HG03457 (cell line): ENCODE measurements around the gene PDE4B.
"Not testable (repeated sequence)": the region's sequence is repeated elsewhere in the genome, so short reads cannot be mapped to it uniquely, and the experiment has no call there.

Source experiments
- ATAC-seq: cut with Tn5 transposase; IDR thresholded peaks from one replicate; pipeline ENCODE4 v1.9.1; 2021; ENCODE audit warnings: moderate number of reproducible peaks; ENCODE audit not compliant: unreplicated experiment

The PDE4B gene

DNA sequence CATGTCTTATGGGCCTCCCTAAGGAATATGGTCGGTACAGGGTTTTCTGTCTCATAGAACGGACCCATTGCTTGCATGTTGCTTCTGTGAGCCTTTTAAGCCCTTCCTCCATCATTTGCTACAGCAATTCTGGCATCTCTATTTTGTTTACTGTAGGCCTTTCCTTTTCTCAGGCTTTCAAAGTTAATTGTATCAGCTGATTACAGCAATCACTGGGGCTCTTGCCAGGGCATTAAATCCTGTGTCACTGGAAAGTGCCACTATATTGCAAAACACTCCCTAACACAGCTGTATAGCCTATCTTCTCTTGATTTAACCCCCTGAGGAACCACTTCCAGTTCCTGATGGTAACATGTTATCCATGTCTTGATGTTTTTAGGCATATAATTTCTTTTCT, 156.5 kb downstream of the PDE4B start:
- no peak for ATAC-seq

DNA sequence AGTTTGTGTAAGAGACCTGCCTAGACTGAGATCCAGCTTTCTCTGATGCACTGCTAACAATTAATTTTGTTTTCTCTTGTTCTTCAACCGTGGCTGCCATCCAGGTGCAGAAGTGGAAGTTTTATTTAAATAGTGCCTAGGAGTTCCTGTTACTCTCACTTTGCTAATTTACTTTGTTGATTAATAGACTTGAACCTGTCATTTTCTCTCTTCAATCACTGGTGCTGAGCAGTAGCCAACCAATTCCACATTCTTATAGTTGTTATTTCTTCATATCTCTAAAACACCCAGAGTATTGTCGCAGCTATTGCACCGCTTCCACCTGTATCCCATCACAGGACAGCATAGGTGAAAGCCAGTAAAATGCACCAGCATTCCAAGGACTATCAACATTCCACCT, 157.2 kb downstream of the PDE4B start:
- ATAC-seq: no peak

GRCh38 chr1:65952696-65953095, 160.0 kb downstream of the PDE4B start:
- ATAC-seq: no peak

DNA sequence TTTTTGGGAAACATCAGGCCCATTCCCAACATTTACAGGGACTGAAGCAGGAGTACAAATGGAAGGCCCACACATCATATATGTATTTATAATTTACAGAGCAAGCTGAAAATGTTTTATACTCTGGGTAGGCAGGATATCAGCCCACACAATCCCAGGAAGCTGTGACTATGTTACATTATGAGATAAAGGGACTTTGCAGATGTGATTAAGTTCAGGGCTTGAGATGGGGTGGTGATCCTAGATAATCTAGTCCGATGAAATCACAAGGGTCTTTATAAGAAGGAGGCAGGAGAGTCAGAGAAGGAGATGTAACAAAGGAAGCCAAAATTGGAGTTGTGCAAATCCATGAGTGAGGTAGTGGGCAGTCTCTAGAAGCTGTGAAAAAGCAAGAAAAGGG, 160.5 kb downstream of the PDE4B start:
- ATAC-seq: no peak

DNA sequence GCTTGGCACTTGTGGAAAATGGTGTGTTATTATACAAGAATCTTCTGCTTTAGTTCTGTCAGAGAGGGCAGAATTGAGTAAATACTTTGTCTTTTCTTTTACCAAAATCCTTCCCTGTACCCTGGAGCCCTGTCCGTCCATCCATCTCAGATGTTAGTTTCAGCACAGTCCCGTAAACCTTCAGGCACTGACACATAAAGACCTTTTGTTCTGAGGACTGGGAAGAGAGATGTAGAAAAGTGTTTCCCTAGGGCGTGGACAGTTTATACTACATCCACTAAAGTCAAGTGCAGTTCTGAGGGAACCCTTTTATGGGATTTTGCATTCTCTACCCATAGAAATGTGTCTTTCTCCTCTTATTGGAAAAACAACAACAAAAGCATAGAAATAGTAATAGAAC, 162.4 kb downstream of the PDE4B start:
- no peak for ATAC-seq

- no peak for ATAC-seq
Observed at GRCh38 chr1:65955503-65955902, 162.8 kb downstream of the PDE4B start.

DNA sequence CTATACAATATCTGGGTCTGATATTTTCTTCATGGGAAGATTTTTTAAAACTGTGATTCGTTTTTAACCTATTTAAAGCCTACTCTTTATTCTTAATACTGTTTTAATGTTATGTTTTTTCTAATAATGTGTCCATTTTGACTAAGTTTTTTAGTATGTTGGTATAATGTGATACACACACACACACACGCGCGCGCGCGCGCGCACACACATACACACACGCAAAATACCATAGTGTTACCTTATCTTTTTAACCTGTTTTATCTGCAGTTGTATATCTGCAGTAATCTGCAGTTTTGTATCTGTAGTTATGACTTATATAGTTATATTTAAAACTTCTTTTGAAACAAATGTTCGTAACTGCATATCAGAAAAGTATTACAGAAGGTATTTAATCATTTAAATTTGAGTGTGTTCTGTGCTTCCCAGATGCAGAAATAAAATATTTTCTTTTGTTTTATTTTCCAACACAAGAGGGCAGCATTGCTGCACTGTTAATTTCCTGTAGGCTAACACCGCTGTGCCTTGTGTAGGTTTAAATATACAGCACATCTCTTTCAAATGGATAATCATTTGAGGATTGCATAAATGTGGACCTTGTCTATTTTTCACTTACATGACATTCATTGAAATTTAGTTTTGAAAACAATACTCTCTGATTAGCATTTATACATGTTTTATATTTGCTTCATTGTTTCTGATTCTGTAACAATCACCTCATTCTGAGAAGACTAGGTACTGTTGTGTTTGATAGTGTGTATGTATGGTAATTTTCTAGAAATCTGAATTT, 166.1 kb downstream of the PDE4B start:
- no peak for ATAC-seq

GRCh38 chr1:65959896-65960567, 167.3 kb downstream of the PDE4B start:
- no peak for ATAC-seq

GRCh38 chr1:65963156-65963888, 170.6 kb downstream of the PDE4B start:
- ATAC-seq: no peak

DNA sequence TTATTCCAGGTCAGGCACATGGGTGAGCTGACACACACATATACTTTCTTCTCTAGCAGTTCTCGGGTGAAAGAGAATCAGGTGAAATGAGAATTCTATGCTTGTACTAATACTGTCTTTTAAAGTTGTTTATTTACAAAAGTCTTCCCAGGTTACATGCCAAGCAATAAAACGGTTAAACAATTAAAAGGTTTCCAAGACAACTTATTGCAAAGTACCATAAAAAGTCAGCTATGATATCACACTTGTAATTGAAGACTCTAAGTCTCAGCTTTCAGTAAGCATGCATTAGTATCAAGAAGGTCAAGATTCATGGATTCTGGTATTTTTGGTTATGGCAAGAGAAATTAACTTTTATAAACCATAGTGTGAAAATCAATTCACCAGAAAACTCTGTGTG, 171.4 kb downstream of the PDE4B start:
- no peak for ATAC-seq

DNA sequence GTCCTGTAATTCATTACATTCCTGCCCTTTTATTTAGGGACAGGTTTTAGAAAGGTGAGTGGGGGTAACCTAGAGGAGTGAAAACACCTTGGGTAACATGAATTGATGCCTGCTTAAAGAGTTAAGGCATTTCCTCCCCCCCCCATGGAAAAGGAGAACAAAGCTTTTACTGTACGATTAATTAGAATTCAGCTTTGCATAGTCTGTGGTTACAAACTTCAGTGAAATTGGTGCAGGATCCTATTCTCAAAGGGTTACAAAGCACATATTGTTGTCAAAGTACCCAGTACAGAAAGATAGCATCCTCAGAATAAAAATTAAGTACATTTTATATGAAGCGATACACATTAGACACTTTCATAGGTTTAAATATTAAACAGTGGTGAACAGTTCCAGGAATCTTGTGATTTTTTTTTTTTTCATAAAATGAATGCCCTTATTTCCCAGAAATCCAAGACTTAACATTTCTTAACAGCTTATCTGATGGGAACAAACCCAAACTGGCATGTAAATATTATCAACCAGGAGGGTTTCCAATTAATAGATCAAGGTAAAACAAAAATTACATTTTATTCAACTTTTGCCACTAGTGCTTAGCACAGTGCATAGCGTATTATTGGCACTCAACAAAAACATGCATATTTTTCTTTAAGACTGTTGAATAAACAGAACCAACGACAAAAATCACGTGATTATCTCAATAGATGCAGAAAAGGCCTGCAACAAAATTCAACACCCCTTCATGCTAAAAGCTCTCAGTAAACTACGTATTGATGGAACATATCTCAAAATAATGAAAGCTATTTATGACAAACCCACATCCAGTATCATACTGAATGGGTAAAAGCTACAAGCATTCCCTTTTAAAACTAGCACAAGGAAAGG, 172.7 kb downstream of the PDE4B start:
- ATAC-seq: no peak

GRCh38 chr1:65967492-65967891, 174.8 kb downstream of the PDE4B start:
- ATAC-seq: not testable (repeated sequence)

DNA sequence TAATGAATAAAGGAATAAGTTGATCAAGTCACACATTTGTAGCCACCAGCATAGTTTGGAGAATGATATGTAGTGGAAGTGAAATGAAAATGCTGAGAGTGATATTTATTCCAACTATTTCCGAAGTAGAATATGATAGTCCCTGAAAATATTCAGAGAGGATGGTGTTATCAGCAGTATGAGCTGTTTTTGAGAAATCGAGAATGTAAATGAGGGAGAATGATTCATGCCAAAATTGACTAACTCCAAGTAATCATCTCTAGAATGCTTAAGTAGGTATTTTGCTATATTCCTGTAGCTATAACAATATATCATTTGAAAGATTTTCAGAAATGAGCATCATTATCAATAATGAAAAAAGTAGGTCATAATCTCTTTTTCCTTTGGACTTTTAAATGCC, 178.9 kb downstream of the PDE4B start:
- no peak for ATAC-seq

DNA sequence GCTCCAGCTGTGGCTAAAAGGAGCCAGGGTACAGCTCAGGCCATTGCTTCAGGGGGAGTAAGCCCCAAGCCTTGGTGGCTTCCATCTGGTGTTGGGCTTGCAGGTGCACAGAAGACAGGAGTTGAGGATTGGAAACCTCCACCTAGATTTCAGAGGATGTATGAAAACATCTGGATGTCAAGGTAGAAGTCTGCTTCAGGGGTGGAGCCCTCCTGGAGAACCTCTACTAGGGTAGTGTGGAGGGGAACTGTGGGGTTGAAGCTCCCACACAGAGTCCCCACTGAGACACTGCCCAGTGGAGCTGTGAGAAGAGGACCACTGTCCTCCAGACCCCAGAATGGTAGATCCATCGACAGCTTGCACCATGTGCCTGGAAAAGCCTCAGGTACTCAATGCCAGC, 183.0 kb downstream of the PDE4B start:
- no peak for ATAC-seq

- no peak for ATAC-seq
Observed at GRCh38 chr1:65979136-65980044, 186.7 kb downstream of the PDE4B start.

- ATAC-seq: no peak
Observed at GRCh38 chr1:65980237-65980636, 187.5 kb downstream of the PDE4B start.

GRCh38 chr1:65983500-65983899, 190.8 kb downstream of the PDE4B start:
- no peak for ATAC-seq

DNA sequence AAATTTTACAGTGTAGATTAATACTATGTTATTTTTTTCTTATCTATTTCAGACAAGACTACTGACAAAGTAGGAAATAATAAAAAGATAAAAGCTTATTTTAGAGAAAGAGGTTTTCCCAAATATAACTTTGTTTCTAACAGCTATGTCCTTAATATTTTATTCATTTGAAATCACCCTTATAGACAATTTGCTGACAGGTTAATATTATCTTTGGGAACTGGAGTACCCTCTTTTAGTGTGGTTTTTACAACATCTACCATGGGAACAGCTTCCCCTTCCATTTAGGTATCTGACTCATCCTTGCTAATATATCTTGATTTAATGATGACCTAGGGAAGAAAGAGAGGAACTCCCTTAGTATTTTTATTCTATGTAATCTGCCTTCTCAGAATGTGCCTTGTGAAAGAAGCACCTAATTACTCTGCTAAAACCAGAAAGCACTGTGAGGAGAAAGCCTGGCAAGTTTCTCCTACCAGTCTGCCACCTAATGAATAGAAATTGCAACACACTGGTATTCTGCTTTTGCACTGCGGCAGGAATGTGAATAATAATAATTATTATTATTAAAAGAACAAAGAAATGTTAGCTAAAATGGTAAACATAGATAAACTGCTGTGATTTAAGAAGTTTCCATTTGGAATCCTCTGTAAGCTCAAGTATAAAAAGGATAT, 192.8 kb downstream of the PDE4B start:
- no peak for ATAC-seq

GRCh38 chr1:65986146-65986545, 193.5 kb downstream of the PDE4B start:
- no peak for ATAC-seq
